GM18526 (cell line): ENCODE data around the gene HECTD4.

Experiments
- POLR2A ChIP-seq: IDR thresholded peaks from 3 replicates; pipeline ENCODE4 v1.6.1; 2011; ENCODE audit not compliant: insufficient read length; ENCODE audit errors: extremely low read depth

Gene HECTD4

GRCh38 chr12:112381883-112382796, at the start of gene HECTD4:
HECTD4 (minus strand) TSS chr12:112382431; CDS start chr12:112382128, 303 bp downstream.
- TF ChIP-seq POLR2A = peak; percentile 92

- TF ChIP-seq POLR2A = no peak
These were observed 49.7 kb upstream of the HECTD4 start for GRCh38 chr12:112431965-112432364.

DNA sequence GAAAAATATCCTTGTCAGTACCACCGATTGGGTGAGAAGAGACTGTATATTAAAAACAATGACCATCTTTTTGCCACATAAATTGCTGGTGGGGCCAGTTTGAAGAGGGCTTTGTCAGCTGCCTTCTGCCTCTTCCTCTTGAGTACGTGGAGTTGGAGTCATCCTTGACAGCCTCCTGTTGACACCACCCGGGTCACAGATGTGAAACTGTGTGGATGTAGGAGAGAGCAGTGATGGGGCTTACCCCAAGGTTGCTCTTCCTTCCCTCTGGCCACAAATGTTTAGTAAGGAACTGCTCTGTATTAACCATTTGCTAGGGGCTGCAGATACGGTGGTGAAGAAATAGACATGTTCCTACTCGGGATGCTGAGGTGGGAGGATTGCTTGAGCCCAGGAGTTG, 48.7 kb upstream of the HECTD4 start:
- TF ChIP-seq POLR2A = no peak

GRCh38 chr12:112427760-112428159, 45.5 kb upstream of the HECTD4 start:
- no peak for TF ChIP-seq POLR2A

DNA sequence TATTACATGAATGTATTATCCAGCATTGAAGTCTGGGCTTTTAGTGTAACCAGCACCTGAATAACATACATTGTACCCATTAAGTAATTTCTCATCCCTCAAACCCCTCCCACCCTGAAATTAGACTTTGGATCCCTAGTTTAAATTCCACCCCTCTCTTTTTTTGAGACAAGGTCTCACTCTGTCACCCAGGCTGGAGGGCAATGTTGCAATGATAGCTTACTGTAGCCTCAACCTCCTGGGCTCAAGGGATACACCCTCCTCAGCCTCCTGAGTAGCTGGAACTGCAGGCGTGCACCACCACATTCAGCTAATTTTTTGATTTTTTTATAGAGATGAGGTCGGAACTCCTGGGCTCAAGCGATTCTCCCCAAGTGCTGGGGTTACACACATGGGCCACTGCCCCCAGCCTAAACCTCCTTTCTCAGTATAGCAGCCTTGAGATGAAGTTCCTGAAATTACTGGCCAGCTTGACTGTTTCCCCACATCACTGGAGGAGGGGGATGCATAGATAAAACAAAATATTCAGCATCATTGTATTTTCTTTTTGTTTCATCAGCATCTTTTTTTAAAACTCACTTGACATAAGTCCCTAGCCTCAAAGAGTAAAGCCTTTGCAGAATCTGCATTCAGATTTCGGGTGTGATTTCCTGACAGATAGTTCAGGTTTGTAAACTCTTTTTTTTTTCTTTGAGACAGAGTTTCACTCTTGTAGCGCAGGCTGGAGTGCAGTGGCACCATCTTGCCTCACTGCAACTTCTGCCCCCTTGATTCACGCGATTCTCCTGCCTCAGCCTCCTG, 43.6 kb upstream of the HECTD4 start:
- TF ChIP-seq POLR2A = no peak

DNA sequence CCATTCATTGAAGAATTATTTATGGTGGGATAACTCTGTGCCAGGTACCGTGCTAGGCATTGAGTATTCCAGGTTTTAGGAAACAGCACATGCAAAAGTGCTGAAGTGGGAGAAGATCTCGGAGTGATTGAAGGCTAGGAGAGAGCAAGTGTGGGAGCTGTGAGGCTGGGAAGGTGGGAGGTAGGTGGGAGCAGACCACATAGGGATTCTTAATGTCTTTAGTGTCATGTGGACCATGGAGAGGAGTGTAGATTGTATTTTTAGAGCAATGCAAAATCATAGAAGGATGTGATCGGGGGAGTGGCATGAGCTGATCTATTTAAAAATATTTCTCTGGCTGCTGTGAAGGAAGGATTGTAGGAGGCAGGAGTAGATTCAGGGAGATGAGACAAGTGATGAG, 41.9 kb upstream of the HECTD4 start:
- TF ChIP-seq POLR2A = no peak

DNA sequence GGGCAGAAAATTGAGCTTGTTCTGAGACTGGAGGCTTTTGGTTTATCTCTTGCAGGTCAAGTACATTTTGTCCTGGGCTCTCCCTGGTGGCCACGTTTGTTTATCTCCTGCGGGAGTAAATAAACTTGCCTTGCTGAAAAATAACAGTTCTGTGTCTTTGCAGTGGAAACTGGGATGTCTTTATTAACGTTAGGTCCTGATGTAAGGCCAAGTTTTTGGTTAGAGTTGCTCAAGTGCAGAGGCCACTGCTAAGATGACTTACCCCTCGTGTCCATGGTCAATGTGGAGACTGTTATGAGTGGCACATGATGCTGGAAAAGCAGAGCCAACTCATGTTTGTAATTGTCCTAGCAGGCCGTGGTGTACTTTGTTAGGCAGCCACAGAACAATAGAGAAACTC, 40.3 kb upstream of the HECTD4 start:
- no peak for TF ChIP-seq POLR2A

GRCh38 chr12:112421363-112421762, 39.1 kb upstream of the HECTD4 start:
- no peak for TF ChIP-seq POLR2A

DNA sequence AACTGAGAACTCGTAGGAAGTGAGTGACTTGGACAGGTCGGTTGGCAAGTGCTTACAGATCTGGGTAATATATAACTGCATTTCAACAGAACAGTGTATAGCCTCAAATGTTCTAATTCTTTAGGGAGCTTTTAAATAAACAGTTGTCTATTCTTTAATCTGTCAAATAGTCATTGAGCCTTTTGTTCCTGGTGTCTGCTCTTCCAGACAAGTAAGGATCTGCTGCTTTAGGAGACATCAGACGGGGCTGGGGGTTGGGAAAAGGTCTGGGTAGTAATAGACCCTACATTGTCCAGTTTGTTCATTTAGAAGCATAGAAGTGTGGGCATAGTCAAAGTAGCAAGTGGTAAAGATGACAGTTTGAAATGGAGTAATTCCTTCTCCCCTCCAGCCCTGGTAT, 38.5 kb upstream of the HECTD4 start:
- no peak for TF ChIP-seq POLR2A

GRCh38 chr12:112419297-112420133, 37.3 kb upstream of the HECTD4 start:
- no peak for TF ChIP-seq POLR2A

DNA sequence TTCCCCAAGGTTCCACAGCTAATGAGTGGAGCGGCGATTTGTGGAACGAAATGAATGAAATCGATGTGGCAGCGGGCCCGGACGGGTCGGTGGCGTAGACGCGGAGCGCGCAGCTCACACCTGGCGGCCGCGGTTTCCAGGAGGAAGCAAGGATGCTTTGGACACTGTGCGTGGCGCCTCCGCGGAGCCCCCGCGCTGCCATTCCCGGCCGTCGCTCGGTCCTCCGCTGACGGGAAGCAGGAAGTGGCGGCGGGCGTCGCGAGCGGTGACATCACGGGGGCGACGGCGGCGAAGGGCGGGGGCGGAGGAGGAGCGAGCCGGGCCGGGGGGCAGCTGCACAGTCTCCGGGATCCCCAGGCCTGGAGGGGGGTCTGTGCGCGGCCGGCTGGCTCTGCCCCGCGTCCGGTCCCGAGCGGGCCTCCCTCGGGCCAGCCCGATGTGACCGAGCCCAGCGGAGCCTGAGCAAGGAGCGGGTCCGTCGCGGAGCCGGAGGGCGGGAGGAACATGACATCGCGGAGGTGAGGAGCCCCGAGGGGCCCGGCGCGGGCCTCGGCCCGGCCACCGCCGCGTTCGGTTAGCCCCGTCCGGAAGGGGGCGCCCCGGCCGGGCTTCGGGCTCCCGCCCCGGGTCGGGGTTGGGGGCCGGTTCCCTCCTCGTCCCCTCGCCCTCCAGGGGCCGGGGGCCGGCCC, 36.5 kb upstream of the HECTD4 start, which contains the start of gene PTPN11:
PTPN11 (plus strand) TSS at position 340 of the 689 bp plus-strand sequence; CDS start at position 505, 165 bp downstream.
- TF ChIP-seq POLR2A = peak; percentile 98

GRCh38 chr12:112418273-112418607, 36.0 kb upstream of the HECTD4 start:
- TF ChIP-seq POLR2A = no peak

DNA sequence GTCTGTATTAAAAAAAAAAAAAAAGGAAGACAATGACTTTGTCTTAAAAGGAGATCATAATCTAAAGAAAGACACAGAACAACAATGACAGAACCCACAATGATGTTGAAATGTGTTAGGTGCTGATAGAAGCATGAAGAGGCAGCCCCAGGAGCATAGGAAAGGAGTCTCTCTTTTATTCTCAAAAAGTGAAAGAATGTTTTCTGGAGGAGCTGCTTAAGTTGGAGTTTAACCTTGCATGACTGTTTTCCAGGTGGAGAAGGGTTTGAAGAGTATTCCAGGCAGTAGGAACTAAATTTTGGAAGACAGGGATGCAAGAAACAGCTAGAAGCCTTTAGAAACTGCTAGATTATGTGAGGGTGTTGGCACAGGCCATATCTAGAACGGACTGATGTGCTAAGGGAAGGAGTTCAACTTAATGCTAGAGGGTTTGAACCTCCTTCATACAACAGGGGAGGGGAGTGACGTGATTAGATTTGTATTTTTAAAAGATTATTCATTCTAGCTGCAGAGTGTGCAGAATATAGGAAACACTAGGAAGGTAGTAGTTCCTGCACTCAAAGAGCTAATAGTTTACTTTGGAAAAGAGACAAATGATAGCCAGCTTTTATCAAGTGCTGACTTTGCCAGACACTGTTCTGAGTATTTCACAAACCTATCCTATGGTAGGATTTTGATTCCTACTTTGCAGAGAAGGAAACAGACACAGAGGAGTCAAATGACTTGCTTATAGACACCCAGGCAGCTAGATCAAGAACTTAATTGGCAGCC, 31.8 kb upstream of the HECTD4 start:
- TF ChIP-seq POLR2A = no peak

GRCh38 chr12:112409906-112410244, 27.6 kb upstream of the HECTD4 start:
- TF ChIP-seq POLR2A = no peak
